H9 (cell line): ENCODE measurements around the gene ENKUR. TPM values are rescaled to one million over a fixed set of nuclear protein-coding genes. Genes with fewer than 3 reads are reported as not detected.

Source experiments
- DNase-seq: peaks from one replicate; pipeline ENCODE4 v3.0.0-alpha.2; 2017
- H2AFZ ChIP-seq: one replicate; pipeline ENCODE4 v1.6.1; 2013; ENCODE audit warnings: mild to moderate bottlenecking, low read length, control low read depth, moderate library complexity
- H2AK5ac ChIP-seq: 2 replicates; pipeline ENCODE4 v1.6.1; 2013; ENCODE audit warnings: low read length, control low read depth, mixed read lengths; ENCODE audit not compliant: insufficient read length
- H2BK120ac ChIP-seq: one replicate; pipeline ENCODE4 v1.6.1; 2013; ENCODE audit warnings: low read depth, mild to moderate bottlenecking, low read length, control low read depth, inconsistent platforms; ENCODE audit not compliant: poor library complexity, severe bottlenecking
- H2BK12ac ChIP-seq: 2 replicates; pipeline ENCODE4 v1.6.1; 2013; ENCODE audit warnings: low read length, control low read depth, mixed read lengths, low read depth; ENCODE audit not compliant: insufficient read length
- H2BK15ac ChIP-seq: 2 replicates; pipeline ENCODE4 v1.6.1; 2013; ENCODE audit warnings: low read depth, low read length, control low read depth
- H2BK20ac ChIP-seq: one replicate; pipeline ENCODE4 v1.6.1; 2013; ENCODE audit warnings: low read depth, mild to moderate bottlenecking, low read length, control low read depth, inconsistent platforms; ENCODE audit not compliant: poor library complexity, severe bottlenecking
- H2BK5ac ChIP-seq: 2 replicates; pipeline ENCODE4 v1.6.1; 2013; ENCODE audit warnings: low read length, control low read depth, mixed read lengths; ENCODE audit not compliant: insufficient read length
- H3K14ac ChIP-seq: 2 replicates; pipeline ENCODE4 v1.6.1; 2013; ENCODE audit warnings: low read length, control low read depth; ENCODE audit not compliant: insufficient read depth
- H3K18ac ChIP-seq: 2 replicates; pipeline ENCODE4 v1.6.1; 2013; ENCODE audit warnings: low read depth, mild to moderate bottlenecking, mixed read lengths, low read length, control low read depth; ENCODE audit not compliant: insufficient read length
- H3K23ac ChIP-seq: 2 replicates; pipeline ENCODE4 v1.6.1; 2013; ENCODE audit warnings: low read length, control low read depth, mixed read lengths, low read depth; ENCODE audit not compliant: insufficient read length
- H3K23me2 ChIP-seq: 2 replicates; pipeline ENCODE4 v1.6.1; 2013; ENCODE audit warnings: low read depth, mild to moderate bottlenecking, mixed read lengths, low read length, control low read depth; ENCODE audit not compliant: insufficient read length, poor library complexity, severe bottlenecking
- H3K27ac ChIP-seq: 2 replicates; pipeline ENCODE4 v1.5.1; 2013; ENCODE audit warnings: low read length, control low read depth, mixed read lengths, low read depth; ENCODE audit not compliant: insufficient read length
- H3K27me3 ChIP-seq: 2 replicates; pipeline ENCODE4 v1.6.1; 2013; ENCODE audit warnings: low read length, control low read depth, inconsistent platforms; ENCODE audit not compliant: insufficient read depth
- H3K4ac ChIP-seq: 2 replicates; pipeline ENCODE4 v1.6.1; 2013; ENCODE audit warnings: low read depth, mild to moderate bottlenecking, control low read depth, inconsistent platforms, low read length, moderate library complexity
- H3K4me1 ChIP-seq: 2 replicates; pipeline ENCODE4 v1.6.1; 2013; ENCODE audit warnings: low read length, control low read depth, inconsistent platforms; ENCODE audit not compliant: insufficient read depth
- H3K4me2 ChIP-seq: 2 replicates; pipeline ENCODE4 v1.6.1; 2013; ENCODE audit warnings: low read length, control low read depth, mixed read lengths; ENCODE audit not compliant: insufficient read length, insufficient read depth
- H3K56ac ChIP-seq: 2 replicates; pipeline ENCODE4 v1.6.1; 2013; ENCODE audit warnings: low read depth, mild to moderate bottlenecking, mixed read lengths, low read length, control low read depth; ENCODE audit not compliant: insufficient read length
- H3K79me1 ChIP-seq: 2 replicates; pipeline ENCODE4 v1.6.1; 2013; ENCODE audit warnings: low read depth, mild to moderate bottlenecking, moderate library complexity, low read length, control low read depth, inconsistent platforms; ENCODE audit not compliant: insufficient read depth, poor library complexity, severe bottlenecking
- H3K79me2 ChIP-seq: 2 replicates; pipeline ENCODE4 v1.6.1; 2013; ENCODE audit warnings: low read length, control low read depth, inconsistent platforms; ENCODE audit not compliant: insufficient read depth
- H3K9ac ChIP-seq: 2 replicates; pipeline ENCODE4 v1.6.1; 2013; ENCODE audit warnings: low read length, control low read depth, mixed read lengths; ENCODE audit not compliant: insufficient read length; ENCODE audit errors: extremely low read depth
- H3K9me3 ChIP-seq: one replicate; pipeline ENCODE4 v1.6.1; 2013; ENCODE audit warnings: low read depth, low read length, inconsistent platforms; ENCODE audit not compliant: control insufficient read depth
- H3T11ph ChIP-seq: one replicate; pipeline ENCODE4 v1.6.1; 2013; ENCODE audit warnings: mild to moderate bottlenecking, low read length, control low read depth, inconsistent platforms
- H4K20me1 ChIP-seq: one replicate; pipeline ENCODE4 v1.6.1; 2013; ENCODE audit not compliant: control insufficient read depth, insufficient read length, insufficient read depth
- H4K5ac ChIP-seq: 2 replicates; pipeline ENCODE4 v1.6.1; 2013; ENCODE audit warnings: low read depth, mild to moderate bottlenecking, mixed read lengths, low read length, control low read depth; ENCODE audit not compliant: insufficient read length
- H4K8ac ChIP-seq: replicated peaks from 2 replicates; pipeline ENCODE4 v1.6.1; 2013; ENCODE audit warnings: low read length, control low read depth, mixed read lengths, low read depth; ENCODE audit not compliant: insufficient read length
- H4K91ac ChIP-seq: 2 replicates; pipeline ENCODE4 v1.6.1; 2013; ENCODE audit warnings: low read depth, mild to moderate bottlenecking, moderate library complexity, mixed read lengths, low read length, control low read depth; ENCODE audit not compliant: insufficient read length
- H3K27ac Mint-ChIP-seq, 3 experiments: 2 replicates in 2 of 3; 3 replicates in 1 of 3; pipeline ENCODE4 v1.8.0; 2020 to 2021; ENCODE audit warnings: mixed read lengths in 3 of 3, mild to moderate bottlenecking in 1 of 3, moderate library complexity in 1 of 3
- H3K27me3 Mint-ChIP-seq: 2 replicates; pipeline ENCODE4 v1.8.0; 2021; ENCODE audit warnings: low read depth, mild to moderate bottlenecking, moderate library complexity, mixed read lengths
- H3K36me3 Mint-ChIP-seq, 3 experiments: 2 replicates in 2 of 3; 3 replicates in 1 of 3; pipeline ENCODE4 v1.8.0; 2020 to 2021; ENCODE audit warnings: low read depth in 3 of 3, mixed read lengths in 3 of 3; ENCODE audit not compliant: insufficient read depth in 1 of 3
- H3K4me1 Mint-ChIP-seq, 2 experiments: 2 replicates each; pipeline ENCODE4 v1.8.0; 2020; ENCODE audit warnings: mixed read lengths in 2 of 2
- H3K4me3 Mint-ChIP-seq, 2 experiments: 2 replicates in 1 of 2; 3 replicates in 1 of 2; pipeline ENCODE4 v1.8.0; 2020 to 2021; ENCODE audit warnings: mild to moderate bottlenecking in 2 of 2, mixed read lengths in 2 of 2, moderate library complexity in 1 of 2
- H3K9me3 Mint-ChIP-seq, 2 experiments: 2 replicates in 1 of 2; 3 replicates in 1 of 2; pipeline ENCODE4 v1.8.0; 2020; ENCODE audit warnings: mild to moderate bottlenecking in 2 of 2, mixed read lengths in 2 of 2, moderate library complexity in 1 of 2
- CTCF ChIP-seq: fragments of 200-600 bp; sonication (generic); conservative IDR thresholded peaks from 3 replicates; pipeline ENCODE4 v1.8.0; 2021; ENCODE audit warnings: antibody characterized with exemption, mild to moderate bottlenecking
- WGBS: extraction: QIAGEN DNeasy Blood & Tissue Kit; methylation state at CpG from one replicate; pipeline ENCODE4 v1.1.7; 2013; ENCODE audit warnings: missing lambda C conversion rate, low lambda C conversion rate, mixed read lengths; ENCODE audit not compliant: insufficient read length; ENCODE audit errors: extremely low coverage; 5-methylcytosine and 5-hydroxymethylcytosine counted together
- total RNA-seq: library from RNA; stranded (reverse); gene quantifications from 2 replicates; pipeline ENCODE4 v1.2.1, GENCODE V29; 2021

ENKUR gene
- total RNA-seq, 1 experiment from 2014 or later: not detected

DNA sequence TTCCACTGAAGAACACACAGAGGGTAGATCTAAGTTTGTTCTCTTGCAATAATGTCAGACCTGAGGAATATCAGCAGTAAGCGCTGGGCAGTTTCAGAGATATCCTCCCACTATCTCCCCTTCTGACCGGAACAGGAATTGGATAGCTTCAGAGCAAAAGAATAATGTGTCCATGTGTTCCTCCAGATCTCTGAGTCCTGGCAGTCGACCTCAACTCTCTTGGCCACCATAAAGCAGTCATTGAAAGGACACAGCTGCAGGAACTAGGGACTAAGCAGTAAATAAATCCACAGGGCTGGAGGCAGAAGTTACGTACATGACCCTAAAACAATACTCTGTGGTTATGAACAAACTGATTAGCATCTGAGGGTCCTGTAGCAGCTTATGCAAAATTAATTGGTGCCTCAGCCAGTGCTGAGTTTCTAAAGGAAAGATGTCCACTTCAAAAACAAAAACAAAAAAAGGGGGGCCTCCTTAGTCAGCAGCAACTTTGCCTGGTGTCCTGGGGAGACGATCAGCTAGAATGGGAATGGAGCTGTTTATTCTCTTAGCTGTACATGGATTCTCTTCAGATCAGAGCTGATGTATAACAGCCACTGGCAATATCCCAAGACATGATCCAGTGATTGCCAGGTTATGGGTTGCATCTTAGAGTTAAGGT lies 57.1 kb downstream of the ENKUR start:
- TF ChIP-seq CTCF: no peak
- Histone ChIP-seq H3K18ac (no peak overlapping the region), H3K4me2 (no peak overlapping the region), H3K23me2 (no peaks in the 10 kb centered on the region), H3K4ac (no peak overlapping the region), H2BK12ac (no peak overlapping the region), H3K79me2 (no peaks in the 10 kb centered on the region), H4K8ac (no peak overlapping the region), H2AK5ac (no peak overlapping the region), H2BK20ac (no peak overlapping the region), H3K9ac (no peak overlapping the region), H3K23ac (no peak overlapping the region), H3K27me3 (no peaks in the 10 kb centered on the region), H3K4me1 (peaks cover 6% of the 10 kb centered on the region; the same call in 1 of the 2 replicates), H2BK120ac (no peak overlapping the region), H2BK5ac (no peak overlapping the region), H4K91ac (no peak overlapping the region), H3T11ph (no peak overlapping the region), H3K27ac (no peak overlapping the region), H4K20me1 (no peaks in the 10 kb centered on the region), H3K79me1 (no peaks in the 10 kb centered on the region), H3K14ac (no peak overlapping the region), H2BK15ac (no peak overlapping the region), H3K9me3 (no peaks in the 10 kb centered on the region), H4K5ac (no peak overlapping the region), H3K56ac (no peak overlapping the region), H2AFZ (no peak overlapping the region)
- H3K9me3 Mint-ChIP-seq: no peaks in the 10 kb centered on the region
- no peak overlapping the region for H3K4me3 Mint-ChIP-seq
- H3K4me1 Mint-ChIP-seq: peaks cover 17 to 24% of the 10 kb centered on the region in 2 experiments
- peak overlapping the region in 1 of 3 experiments; percentile 38; a peak in 2 of 7 replicates for H3K27ac Mint-ChIP-seq
- DNase-seq: no peak
- H3K27me3 Mint-ChIP-seq: no peaks in the 10 kb centered on the region
- H3K36me3 Mint-ChIP-seq: 0 out of 7 replicates have a peak, but pooled peaks cover 0 to 2% (median 0%) of the 10 kb centered on the region in 3 experiments
- WGBS: no CpG with 5 or more reads among the region's 5 CpGs
